HG03139 (cell line): Measurements from ENCODE around the gene RFNG.

Experiments used
- ATAC-seq: cut with Tn5 transposase; IDR thresholded peaks from one replicate; pipeline ENCODE4 v1.9.1; 2021; ENCODE audit not compliant: unreplicated experiment

RFNG gene

DNA sequence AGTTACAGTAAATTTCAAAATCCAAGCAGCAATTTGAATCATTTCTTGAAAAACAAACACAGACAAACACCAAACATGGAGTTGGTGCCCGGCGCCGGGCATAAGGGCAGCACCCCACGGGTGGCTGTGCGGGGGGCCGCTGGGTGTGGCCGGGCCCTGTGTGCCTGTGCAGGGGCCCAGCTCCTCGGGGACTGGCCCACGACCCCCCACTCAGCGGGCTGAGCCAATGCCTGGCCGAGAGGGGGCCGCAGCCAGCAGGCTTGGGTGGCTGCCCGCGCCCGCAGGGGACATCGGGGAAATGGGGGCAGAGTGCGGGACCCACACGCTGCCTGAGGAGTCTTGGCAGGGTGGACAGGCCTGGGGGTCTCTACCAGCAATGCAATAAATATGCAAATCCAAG lies 26.8 kb upstream of the RFNG start:
- ATAC-seq = no peak

DNA sequence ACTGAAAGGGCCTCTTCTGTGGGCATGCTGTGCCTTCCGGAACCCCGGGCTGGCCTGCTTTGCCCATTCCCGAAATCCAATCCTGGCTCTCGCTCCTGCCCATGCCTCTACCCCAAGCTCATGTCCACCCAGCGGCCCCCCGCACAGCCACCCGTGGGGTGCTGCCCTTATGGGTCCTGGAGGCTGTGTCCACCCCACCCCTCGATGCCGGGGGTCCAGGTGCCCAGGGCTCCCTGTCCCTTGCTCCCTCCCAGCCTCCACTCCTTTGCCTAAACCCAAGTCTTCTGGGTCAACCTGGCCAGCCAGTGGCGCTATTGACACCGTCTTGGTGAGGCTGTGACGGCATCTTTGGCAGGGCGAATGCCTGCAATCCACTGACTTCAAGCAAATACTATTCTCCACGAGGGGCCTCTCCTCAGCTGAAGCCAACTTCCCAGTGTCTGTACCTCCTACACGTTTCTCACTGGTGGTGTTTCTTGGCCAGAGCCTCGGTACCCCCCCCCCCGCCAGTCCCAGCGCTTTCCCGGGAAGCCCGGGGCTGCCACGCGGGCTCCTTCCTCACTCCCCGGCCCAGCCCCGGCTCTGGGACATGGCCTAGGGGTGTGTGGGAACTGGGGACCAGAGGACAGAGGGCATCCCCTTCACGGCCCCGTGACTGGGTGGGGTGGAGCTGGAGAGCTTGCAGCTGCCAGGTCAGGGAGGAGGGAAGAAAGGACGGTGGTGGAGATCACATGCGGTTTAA lies 26.2 kb upstream of the RFNG start:
- ATAC-seq = no peak

- no peak for ATAC-seq
Observed at GRCh38 chr17:82076785-82077591, 25.4 kb upstream of the RFNG start.

DNA sequence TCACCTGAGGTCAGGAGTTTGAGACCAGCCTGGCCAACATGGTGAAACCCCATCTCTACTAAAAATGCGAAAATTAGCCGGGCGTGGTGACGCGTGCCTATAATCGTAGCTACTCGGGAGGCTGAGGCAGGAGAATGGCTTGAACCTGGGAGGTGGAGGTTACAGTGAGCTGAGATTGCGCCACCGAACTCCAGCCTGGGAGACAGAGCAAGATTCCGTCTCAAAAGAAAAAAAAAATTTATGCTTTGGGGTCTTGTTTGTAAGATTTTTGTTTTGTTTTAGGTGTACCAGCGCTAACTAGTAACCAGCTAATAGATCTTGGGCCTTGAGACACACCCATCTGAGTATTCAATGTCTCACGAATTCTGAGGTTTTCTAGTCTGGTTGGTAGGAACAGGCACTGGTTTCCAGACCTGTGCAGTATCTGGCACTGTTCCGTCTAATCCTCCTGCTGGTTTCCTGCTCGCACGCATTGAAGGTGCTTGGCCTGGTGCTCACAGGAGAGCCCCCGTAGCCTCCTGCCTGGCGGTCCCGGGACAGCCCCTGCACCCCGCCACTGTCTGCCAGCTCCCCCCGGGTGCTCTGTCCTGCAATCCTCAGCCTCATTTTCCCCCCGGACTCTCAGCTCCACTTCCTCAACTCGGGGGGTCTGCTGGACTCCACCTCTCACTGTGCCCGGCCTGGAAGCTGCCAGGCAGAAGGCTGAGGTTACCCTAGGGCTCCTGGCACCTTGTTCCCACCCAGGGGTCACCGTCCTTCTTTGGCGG lies 24.6 kb upstream of the RFNG start:
- no peak for ATAC-seq

GRCh38 chr17:82073446-82073845 lies 21.8 kb upstream of the RFNG start:
- ATAC-seq = no peak

DNA sequence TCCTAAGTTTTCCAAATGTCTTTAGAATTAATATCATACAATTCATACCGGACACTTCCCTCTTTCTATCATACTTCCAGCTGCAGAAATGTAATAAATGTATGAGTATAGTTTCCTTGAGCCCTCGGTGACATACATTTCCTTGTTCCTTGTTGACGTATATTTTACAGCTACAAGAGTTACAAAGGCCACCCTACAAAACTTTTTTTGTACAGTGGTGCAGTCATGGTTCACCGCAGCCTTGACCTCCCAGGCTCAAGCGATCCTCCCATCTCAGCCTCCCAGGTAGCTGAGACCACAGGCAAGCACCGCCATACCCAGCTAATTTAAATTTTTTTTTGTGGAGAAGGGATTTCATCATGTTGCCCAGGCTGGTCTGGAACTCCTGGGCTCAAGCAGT lies 21.2 kb upstream of the RFNG start:
- no peak for ATAC-seq

DNA sequence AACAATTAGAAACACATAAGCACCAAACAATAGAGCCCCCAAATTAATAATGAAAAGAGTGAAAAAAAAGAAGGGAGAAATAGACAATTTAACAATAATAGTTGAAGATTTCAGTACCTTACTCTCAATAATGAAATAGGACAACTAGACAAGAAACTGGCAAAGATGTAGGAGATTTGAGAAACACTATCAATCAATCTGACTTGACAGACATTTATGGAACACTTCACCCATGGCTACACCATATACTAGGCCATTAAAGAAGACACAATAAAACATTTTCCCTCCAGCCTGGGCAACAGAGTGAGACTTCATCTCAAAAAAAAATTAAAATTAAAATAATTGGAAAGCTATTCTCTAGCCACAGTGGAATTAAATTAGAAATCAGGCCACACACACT lies 19.0 kb upstream of the RFNG start:
- ATAC-seq = no peak

DNA sequence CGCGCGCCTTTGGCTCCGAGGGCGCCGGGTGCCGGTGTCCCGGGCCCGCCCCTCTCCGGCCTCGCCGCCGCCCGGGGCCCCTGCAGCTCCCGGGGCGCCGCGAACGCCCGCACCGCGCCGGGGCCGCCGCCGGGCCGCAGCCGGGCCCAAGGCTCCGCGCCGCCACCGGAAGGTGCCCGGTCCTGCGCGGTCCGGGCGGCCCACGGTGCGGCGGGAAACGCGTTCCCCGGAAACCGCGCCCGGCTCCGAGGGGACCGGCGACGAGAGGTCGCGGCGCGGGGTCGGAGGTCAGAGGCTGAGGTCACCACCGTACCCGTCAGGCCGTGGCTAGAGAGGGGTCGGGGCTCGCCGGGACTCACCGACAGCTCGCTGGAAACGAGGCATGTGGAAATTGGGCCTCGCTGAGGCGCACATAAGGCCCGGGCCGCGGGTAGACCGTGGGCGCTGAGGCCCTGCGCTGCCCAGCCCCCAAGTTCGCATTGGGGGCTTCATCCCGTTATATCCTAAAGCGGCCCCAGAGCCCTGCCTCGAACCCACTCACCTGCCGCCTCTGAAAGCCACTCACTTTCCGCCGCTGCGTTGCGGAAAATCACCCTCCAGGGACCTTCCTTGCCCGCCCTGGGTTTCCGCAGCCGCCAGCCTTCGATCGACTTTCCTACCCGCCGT lies 14.2 kb upstream of the RFNG start, which contains the start of gene DUS1L:
DUS1L (minus strand) TSS at position 167 of the 666 bp plus-strand sequence. CDS start 745 bp downstream, outside the sequence.
- peak; percentile 44 for ATAC-seq

- ATAC-seq = peak; percentile 17
Observed at GRCh38 chr17:82065193-82065637, 13.6 kb upstream of the RFNG start.

DNA sequence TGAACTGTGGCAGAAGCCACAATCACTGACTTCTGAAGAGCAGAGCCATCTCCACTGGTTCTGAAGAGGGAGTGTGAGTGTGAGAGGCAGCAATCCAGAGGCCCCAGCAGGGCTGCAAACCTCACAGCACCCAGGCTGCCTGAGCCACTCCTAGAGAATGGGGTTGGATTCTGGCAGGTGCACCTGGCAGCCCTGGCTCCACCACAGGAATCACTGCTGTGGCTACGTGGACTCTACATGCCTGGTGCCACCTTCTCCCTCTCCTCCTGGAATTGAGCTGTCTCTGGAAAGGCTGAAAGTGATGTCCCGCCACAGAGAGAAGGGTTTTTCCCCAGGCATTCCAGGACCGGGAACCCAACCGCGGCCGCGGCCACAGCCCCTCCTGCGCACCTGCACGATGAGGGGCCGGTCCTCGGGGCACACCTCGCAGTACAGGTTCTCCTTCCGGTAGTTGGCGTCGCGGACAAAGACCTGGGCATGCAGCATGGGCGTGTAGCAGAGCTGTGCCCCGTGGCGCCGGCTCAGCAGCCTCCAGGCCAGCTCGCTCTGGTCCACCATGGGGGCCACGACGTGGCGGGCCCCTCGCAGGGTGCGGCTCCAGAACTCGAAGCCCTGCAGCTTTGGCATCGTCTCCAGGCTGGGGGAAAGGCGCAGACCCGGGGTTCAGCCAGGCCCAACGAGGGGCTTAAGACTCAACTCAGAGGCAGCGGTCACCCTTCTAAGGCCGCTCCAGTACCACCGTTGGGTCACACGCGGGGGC lies 13.0 kb upstream of the RFNG start:
- no peak for ATAC-seq

DNA sequence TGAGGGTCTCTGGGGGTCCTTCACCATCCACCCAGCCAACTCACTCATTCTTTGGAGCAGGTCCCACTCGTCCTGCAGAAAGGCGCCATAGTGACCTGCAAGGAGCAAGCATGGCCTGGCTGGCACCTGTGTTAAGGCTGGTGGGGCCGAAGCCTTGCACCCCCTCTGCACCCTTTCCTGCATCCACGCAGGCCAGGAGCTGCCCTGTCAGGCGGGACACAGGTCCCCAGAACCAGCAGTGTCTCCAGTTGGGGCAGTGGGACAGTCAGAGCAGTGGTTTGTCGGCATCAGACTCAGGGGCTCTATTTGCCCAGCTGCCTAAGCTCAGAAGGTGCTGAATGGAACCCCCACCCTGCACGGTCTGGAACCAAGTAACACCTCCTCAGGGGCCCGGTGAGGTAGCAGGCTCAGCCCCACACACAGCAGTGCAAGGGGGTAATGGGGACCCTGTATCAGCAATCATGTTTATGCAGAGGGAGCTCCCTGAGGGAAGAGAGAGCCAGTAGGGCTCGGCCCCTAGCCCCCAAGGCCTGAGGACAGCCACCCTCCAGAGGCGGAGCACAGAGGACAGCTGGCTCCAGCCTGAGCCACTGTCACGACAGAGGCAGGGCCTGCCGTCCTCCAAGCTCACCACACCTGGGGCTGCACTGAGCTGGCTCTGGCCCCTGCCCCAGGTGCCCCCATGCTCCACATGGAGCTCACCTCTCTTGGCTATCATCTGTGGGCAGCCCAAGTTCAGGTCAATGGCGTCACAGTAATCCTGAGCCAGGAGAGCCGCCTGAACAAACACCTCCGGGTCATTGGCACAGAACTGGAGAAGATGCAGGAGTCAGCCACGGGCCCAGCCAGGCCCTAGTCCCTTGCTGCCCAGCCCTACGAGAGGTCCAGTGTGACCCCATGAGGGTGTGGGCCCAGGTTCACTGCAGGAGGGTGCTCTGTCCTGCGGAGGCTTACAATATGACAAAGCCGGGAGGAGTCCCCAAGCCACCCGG lies 12.1 kb upstream of the RFNG start:
- no peak for ATAC-seq

DNA sequence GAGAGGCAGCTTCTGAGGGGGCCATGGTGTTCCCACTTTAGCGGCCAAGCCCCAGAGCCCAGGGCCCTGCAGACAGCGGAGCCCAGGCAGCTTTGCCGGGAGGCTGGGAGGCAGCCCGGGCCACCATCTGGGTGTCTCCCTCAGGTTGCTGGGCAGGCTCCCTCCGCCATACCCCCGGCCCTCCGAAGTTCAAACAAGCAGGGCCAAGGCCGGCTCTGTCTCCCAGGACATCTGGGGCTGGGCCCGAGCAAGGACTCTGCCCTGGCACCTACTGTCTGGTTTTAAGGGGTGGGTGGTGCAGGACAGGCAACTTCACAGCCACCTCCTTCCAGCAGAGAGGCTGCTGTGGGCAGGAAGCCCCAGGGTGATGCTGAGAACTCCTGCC lies 11.4 kb upstream of the RFNG start:
- no peak for ATAC-seq

DNA sequence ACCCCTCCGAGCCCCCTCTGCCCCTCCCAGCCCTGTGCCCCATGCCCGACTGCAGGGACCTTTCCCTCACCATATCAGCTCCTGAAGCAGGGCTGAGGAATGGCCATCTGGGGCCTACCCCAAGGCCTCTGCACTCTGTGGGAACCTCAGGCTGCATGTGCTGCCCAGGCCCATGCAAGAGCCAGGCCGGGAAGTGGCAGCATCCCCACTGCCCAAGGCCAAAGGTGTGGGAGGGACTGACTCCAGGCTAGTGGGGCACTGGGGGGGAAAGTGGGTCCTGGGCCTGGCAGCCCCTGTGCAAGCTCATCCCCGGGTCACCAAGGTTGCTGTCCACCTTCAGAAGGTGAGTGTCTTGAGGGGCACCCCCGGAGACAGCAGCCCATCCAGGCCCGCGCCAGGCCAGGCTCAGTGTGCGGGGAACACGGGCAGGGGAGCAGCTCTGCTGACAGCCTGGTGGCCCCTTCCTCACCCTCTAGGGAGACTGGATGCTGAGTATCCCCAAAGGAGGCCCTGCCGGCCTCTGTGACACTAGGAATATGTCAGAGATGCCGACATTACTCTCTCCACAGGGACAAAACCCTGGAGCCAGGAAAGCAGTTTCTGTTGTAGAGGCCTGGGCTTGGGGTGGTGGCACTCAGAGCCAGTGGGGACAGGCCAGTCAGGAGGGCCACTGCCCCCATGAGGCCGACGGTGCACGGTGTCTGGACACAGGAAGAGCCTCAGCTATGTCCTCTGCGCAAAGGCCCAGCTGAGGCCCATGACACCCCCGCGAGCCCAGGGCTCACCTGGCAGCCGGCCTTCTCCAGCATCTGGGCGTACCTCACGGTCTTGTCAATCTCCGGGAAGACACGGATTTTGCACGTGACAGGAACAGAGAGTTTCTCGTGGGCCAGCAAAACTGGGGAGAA lies 10.7 kb upstream of the RFNG start:
- no peak for ATAC-seq

DNA sequence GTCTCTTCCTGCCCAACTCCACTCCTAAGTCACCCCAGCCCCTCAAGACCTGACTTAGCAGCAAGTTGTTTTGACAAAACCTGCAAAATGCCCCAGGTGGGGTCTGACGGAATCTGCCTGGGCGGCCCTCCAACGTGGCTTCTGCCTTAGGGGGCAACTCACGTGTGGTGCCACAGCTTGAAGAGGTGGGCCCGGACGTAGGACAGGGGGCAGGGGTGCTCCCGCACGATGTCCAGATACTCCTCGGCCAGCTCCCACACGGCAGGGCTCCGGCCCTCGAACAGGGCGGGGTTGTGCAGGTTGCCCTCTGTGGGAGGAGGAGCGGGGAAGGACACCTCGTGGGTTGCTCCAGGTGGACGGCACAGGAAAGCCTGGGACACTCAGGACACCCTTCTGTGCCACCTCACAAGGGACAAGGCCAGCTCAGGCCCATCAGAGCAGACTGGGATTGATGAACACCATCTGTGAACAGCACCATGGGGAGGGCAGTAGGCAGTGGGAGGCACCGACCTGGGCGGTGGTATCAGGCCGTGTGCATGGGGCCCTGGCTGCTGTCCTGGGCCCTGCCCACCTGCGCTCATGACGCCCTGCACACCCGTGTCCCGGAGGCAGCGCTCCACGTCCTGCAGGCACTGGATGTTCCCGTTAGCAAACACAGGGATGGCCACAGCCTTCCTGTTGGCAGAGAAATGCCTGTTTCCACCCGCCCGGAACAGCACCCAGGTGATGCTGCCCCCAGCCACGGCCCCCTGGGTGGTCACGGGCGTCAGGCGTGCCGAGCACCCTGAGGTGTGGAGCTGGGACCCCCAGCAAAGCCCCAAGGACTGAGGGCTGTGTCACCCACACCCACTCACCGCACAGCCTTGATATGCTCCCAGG lies 9.7 kb upstream of the RFNG start:
- ATAC-seq = no peak

DNA sequence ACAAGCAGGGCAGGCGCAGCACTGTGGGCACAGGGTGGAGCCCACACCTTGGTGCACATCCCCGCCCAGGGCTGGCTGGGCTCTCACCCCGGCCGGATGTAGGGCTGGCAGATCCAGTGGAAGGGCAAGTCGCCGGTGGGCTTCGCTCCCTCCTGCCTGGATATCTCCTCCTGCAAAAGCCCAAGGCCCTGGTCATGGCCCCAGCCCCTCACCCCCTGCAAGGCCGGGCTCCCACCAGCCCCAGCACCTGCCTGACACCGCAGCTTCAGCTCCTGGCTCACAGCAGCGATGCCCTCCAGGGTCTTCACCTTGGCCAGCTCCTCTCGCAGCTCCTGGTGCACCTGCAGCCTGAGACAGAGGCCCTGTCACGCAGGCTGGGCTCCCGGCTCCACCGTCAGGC lies 9.0 kb upstream of the RFNG start:
- no peak for ATAC-seq

DNA sequence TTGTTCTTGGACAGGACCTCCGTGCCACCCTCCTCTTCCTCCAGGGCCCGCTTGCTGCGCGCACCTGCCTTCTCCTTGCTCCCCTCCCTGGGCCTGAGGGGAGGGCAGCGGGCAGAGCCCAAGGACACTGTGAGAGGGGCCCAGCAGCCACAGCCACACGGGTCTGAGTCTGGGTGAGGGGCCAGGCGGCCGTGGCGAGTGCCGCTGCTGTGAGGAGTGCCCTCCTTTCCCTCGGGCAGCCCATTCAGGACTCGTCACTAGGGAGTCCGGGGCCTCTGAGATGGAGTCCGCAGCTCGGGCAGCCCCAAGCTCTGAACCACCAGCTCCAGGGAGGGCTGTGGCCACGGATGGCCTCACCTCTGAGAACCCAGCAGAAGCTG lies 8.4 kb upstream of the RFNG start:
- ATAC-seq = no peak
